Activated CD8-positive, alpha-beta memory T cell treated with anti-CD3 and anti-CD28 coated beads, Interleukin-2, amount 10 ng/mL, durations not matched to agents 7 days and 5 days (primary cell): ENCODE results near the gene GTSF1L. TPM values are rescaled to one million over a fixed set of nuclear protein-coding genes. Genes with fewer than 3 reads are reported as not detected.

Experiments used
- ATAC-seq: fragments of 150-1000 bp; cut with Tn5 transposase; one replicate; pipeline ENCODE4 v1.10.0; 2021; ENCODE audit warnings: moderate library complexity
- CTCF ChIA-PET: fragments of 350-600 bp; sonication (Branson Sonifier 250); formaldehyde crosslinking; loops from one replicate; lab custom pipeline; 2021; ENCODE audit warnings: antibody characterized with exemption; lab: Charles Lee
- DNase-seq: peaks from one replicate; pipeline ENCODE4 v3.0.0-alpha.2; 2020
- H3K27ac Mint-ChIP-seq: one replicate; pipeline ENCODE4 v1.8.0; 2021; ENCODE audit warnings: mild to moderate bottlenecking, mixed read lengths
- H3K27me3 Mint-ChIP-seq: one replicate; pipeline ENCODE4 v1.8.0; 2021; ENCODE audit warnings: mixed read lengths
- H3K36me3 Mint-ChIP-seq: one replicate; pipeline ENCODE4 v1.8.0; 2021; ENCODE audit warnings: mild to moderate bottlenecking, mixed read lengths
- H3K4me1 Mint-ChIP-seq: one replicate; pipeline ENCODE4 v1.8.0; 2021; ENCODE audit warnings: mixed read lengths
- H3K4me3 Mint-ChIP-seq: one replicate; pipeline ENCODE4 v1.8.0; 2021; ENCODE audit warnings: mild to moderate bottlenecking, moderate library complexity, mixed read lengths
- H3K9me3 Mint-ChIP-seq: one replicate; pipeline ENCODE4 v1.8.0; 2022; ENCODE audit warnings: low read depth, mixed read lengths
- total RNA-seq, 2 experiments: library from RNA; stranded (reverse); gene quantifications; one replicate each; pipeline ENCODE4 v1.2.3, GENCODE V29; 2021

The GTSF1L gene
- total RNA-seq, 2 experiments from 2014 or later, result 0.28 TPM; not detected in 1

- no peak overlapping the region for H3K27ac Mint-ChIP-seq
- H3K9me3 Mint-ChIP-seq, result no peaks in the 10 kb centered on the region
- no peak overlapping the region for H3K4me3 Mint-ChIP-seq
- H3K36me3 Mint-ChIP-seq, result no peaks in the 10 kb centered on the region
- CTCF ChIA-PET, result interaction anchor here (0.7 kb wide), 1 partner anchor 11 kb away, joined by 3 read pairs; no protein-coding TSS in a partner anchor
- ATAC-seq (no peak), DNase-seq (no peak)
- peaks cover 25% of the 10 kb centered on the region for H3K27me3 Mint-ChIP-seq
- H3K4me1 Mint-ChIP-seq, result peaks cover 14% of the 10 kb centered on the region
These were observed 12.4 kb upstream of the GTSF1L start for GRCh38 chr20:43739148-43739749.

- peaks cover 19% of the 10 kb centered on the region for H3K27me3 Mint-ChIP-seq
- H3K4me3 Mint-ChIP-seq, result no peak overlapping the region
- H3K36me3 Mint-ChIP-seq, result no peaks in the 10 kb centered on the region
- no peak overlapping the region for H3K27ac Mint-ChIP-seq
- peaks cover 17% of the 10 kb centered on the region for H3K4me1 Mint-ChIP-seq
- DNase-seq (no peak), ATAC-seq (no peak)
- H3K9me3 Mint-ChIP-seq, result no peaks in the 10 kb centered on the region
- CTCF ChIA-PET, result interaction anchor here (1.8 kb wide), 1 partner anchor 11 kb away, joined by 9 read pairs; no protein-coding TSS in a partner anchor
These were observed 11.1 kb upstream of the GTSF1L start for GRCh38 chr20:43737925-43738324.

- peak overlapping the region; percentile 4 for H3K27ac Mint-ChIP-seq
- no peak overlapping the region for H3K4me3 Mint-ChIP-seq
- peaks cover 17% of the 10 kb centered on the region for H3K4me1 Mint-ChIP-seq
- DNase-seq, result peak; percentile 71
- ATAC-seq, result peak; percentile 89
- CTCF ChIA-PET, result interaction anchor here (1.0 to 1.8 kb wide), 2 partner anchors 12 to 356 kb away, joined by 4 to 9 read pairs; no protein-coding TSS in a partner anchor
- H3K27me3 Mint-ChIP-seq, result peaks cover 17% of the 10 kb centered on the region
- no peaks in the 10 kb centered on the region for H3K9me3 Mint-ChIP-seq
- no peaks in the 10 kb centered on the region for H3K36me3 Mint-ChIP-seq
These were observed 9.9 kb upstream of the GTSF1L start for GRCh38 chr20:43736588-43737158.

- Mint-ChIP-seq H3K27ac (no peak overlapping the region), H3K27me3 (peaks cover 10% of the 10 kb centered on the region), H3K36me3 (peaks cover 2% of the 10 kb centered on the region), H3K4me3 (no peak overlapping the region), H3K4me1 (peaks cover 26% of the 10 kb centered on the region), H3K9me3 (peaks cover 2% of the 10 kb centered on the region)
- CTCF ChIA-PET, result interaction anchor here (0.7 kb wide), 1 partner anchor 287 kb away, joined by 3 read pairs; no protein-coding TSS in a partner anchor
- ATAC-seq (no peak), DNase-seq (no peak)
These were observed 5.1 kb upstream of the GTSF1L start for GRCh38 chr20:43731927-43732326.

GRCh38 chr20:43731469-43731868 is 4.7 kb upstream of the GTSF1L start:
- ATAC-seq, result no peak
- CTCF ChIA-PET, result interaction anchor here (0.7 kb wide), 1 partner anchor 288 kb away, joined by 3 read pairs; no protein-coding TSS in a partner anchor
- no peak overlapping the region for H3K27ac Mint-ChIP-seq
- no peak overlapping the region for H3K4me3 Mint-ChIP-seq
- peaks cover 2% of the 10 kb centered on the region for H3K36me3 Mint-ChIP-seq
- no peak for DNase-seq
- H3K9me3 Mint-ChIP-seq, result peaks cover 2% of the 10 kb centered on the region
- H3K4me1 Mint-ChIP-seq, result peaks cover 21% of the 10 kb centered on the region
- peaks cover 10% of the 10 kb centered on the region for H3K27me3 Mint-ChIP-seq

- ATAC-seq, result no peak
- CTCF ChIA-PET, result interaction anchor here (1.2 to 1.8 kb wide), 2 partner anchors 191 to 388 kb away, joined by 3 to 7 read pairs; no protein-coding TSS in a partner anchor
These were observed 2.0 kb upstream of the GTSF1L start for GRCh38 chr20:43728686-43729255.

GRCh38 chr20:43727980-43728590 is 1.3 kb upstream of the GTSF1L start:
- peaks cover 8% of the 10 kb centered on the region for H3K27me3 Mint-ChIP-seq
- peaks cover 2% of the 10 kb centered on the region for H3K36me3 Mint-ChIP-seq
- H3K27ac Mint-ChIP-seq, result no peak overlapping the region
- CTCF ChIA-PET, result interaction anchor here (1.2 to 1.8 kb wide), 2 partner anchors 190 to 389 kb away, joined by 3 to 7 read pairs; no protein-coding TSS in a partner anchor
- H3K4me1 Mint-ChIP-seq, result peaks cover 16% of the 10 kb centered on the region
- H3K9me3 Mint-ChIP-seq, result peaks cover 2% of the 10 kb centered on the region
- DNase-seq (no peak), ATAC-seq (no peak)
- H3K4me3 Mint-ChIP-seq, result no peak overlapping the region

More at GRCh38 chr20:43728686-43729255, 2.0 kb upstream of the GTSF1L start:
- H3K27ac Mint-ChIP-seq, result no peak overlapping the region
- H3K9me3 Mint-ChIP-seq, result peaks cover 2% of the 10 kb centered on the region
- peaks cover 2% of the 10 kb centered on the region for H3K36me3 Mint-ChIP-seq
- peaks cover 10% of the 10 kb centered on the region for H3K27me3 Mint-ChIP-seq
- DNase-seq, result no peak
- no peak overlapping the region for H3K4me3 Mint-ChIP-seq
- H3K4me1 Mint-ChIP-seq, result peaks cover 19% of the 10 kb centered on the region

- no peaks in the 10 kb centered on the region for H3K27me3 Mint-ChIP-seq
- H3K4me3 Mint-ChIP-seq, result no peak overlapping the region
- DNase-seq (no peak), ATAC-seq (no peak)
- CTCF ChIA-PET, result no interaction called here
- H3K4me1 Mint-ChIP-seq, result peaks cover 19% of the 10 kb centered on the region
- no peak overlapping the region for H3K27ac Mint-ChIP-seq
- peaks cover 2% of the 10 kb centered on the region for H3K9me3 Mint-ChIP-seq
- peaks cover 2% of the 10 kb centered on the region for H3K36me3 Mint-ChIP-seq
These were observed 469 bp downstream of the GTSF1L start for GRCh38 chr20:43726333-43726732.

GRCh38 chr20:43725666-43726065 is 1.1 kb downstream of the GTSF1L start:
- Mint-ChIP-seq H3K4me1 (peaks cover 17% of the 10 kb centered on the region), H3K27me3 (no peaks in the 10 kb centered on the region), H3K36me3 (peaks cover 2% of the 10 kb centered on the region), H3K4me3 (no peak overlapping the region), H3K9me3 (peaks cover 2% of the 10 kb centered on the region), H3K27ac (no peak overlapping the region)
- DNase-seq (no peak), ATAC-seq (no peak)
- CTCF ChIA-PET, result no interaction called here

GRCh38 chr20:43724383-43724782 is 2.4 kb downstream of the GTSF1L start:
- no peak for ATAC-seq
- no peak overlapping the region for H3K27ac Mint-ChIP-seq
- H3K4me1 Mint-ChIP-seq, result peaks cover 17% of the 10 kb centered on the region
- H3K36me3 Mint-ChIP-seq, result peaks cover 2% of the 10 kb centered on the region
- CTCF ChIA-PET, result no interaction called here
- DNase-seq, result no peak
- H3K27me3 Mint-ChIP-seq, result no peaks in the 10 kb centered on the region
- H3K4me3 Mint-ChIP-seq, result no peak overlapping the region
- peaks cover 2% of the 10 kb centered on the region for H3K9me3 Mint-ChIP-seq

GRCh38 chr20:43723735-43724134 is 3.1 kb downstream of the GTSF1L start:
- H3K36me3 Mint-ChIP-seq, result peaks cover 5% of the 10 kb centered on the region
- ATAC-seq (no peak), DNase-seq (no peak)
- H3K27ac Mint-ChIP-seq, result no peak overlapping the region
- no peak overlapping the region for H3K4me3 Mint-ChIP-seq
- H3K9me3 Mint-ChIP-seq, result peaks cover 2% of the 10 kb centered on the region
- peaks cover 11% of the 10 kb centered on the region for H3K4me1 Mint-ChIP-seq
- no peaks in the 10 kb centered on the region for H3K27me3 Mint-ChIP-seq
- CTCF ChIA-PET, result interaction anchor here (0.7 to 1.3 kb wide), 2 partner anchors 17 to 32 kb away, joined by 4 read pairs; no protein-coding TSS in a partner anchor

GRCh38 chr20:43723186-43723585 is 3.6 kb downstream of the GTSF1L start:
- Mint-ChIP-seq H3K9me3 (no peaks in the 10 kb centered on the region), H3K27me3 (no peaks in the 10 kb centered on the region), H3K27ac (no peak overlapping the region), H3K36me3 (peaks cover 5% of the 10 kb centered on the region), H3K4me1 (peaks cover 7% of the 10 kb centered on the region), H3K4me3 (no peak overlapping the region)
- DNase-seq (no peak), ATAC-seq (no peak)
- CTCF ChIA-PET, result interaction anchor here (0.7 to 1.3 kb wide), 2 partner anchors 17 to 31 kb away, joined by 4 read pairs; no protein-coding TSS in a partner anchor

- no peaks in the 10 kb centered on the region for H3K9me3 Mint-ChIP-seq
- DNase-seq (no peak), ATAC-seq (peak; percentile 33)
- no peak overlapping the region for H3K4me3 Mint-ChIP-seq
- no peak overlapping the region for H3K27ac Mint-ChIP-seq
- no peaks in the 10 kb centered on the region for H3K27me3 Mint-ChIP-seq
- peaks cover 5% of the 10 kb centered on the region for H3K36me3 Mint-ChIP-seq
- peaks cover 5% of the 10 kb centered on the region for H3K4me1 Mint-ChIP-seq
- CTCF ChIA-PET, result interaction anchor here (0.5 to 1.3 kb wide), 2 partner anchors 12 to 149 kb away, joined by 3 read pairs; no protein-coding TSS in a partner anchor
These were observed 4.7 kb downstream of the GTSF1L start for GRCh38 chr20:43722153-43722505.
